ENCODE measurements around the gene MYH10. TPM values are rescaled to one million over a fixed set of nuclear protein-coding genes. Genes with fewer than 3 reads are reported as not detected.
A peak's percentile ranks its signal among the peaks of the same experiment; 100 is the strongest.

MYH10 gene
- total RNA-seq, 1 donor from 2014 or later = 378 TPM

- H3K9me3 ChIP-seq = no peaks in the 10 kb centered on the region
- H3K4me1 ChIP-seq = peaks cover 7 to 59% of the 10 kb centered on the region in 2 donors
- H3K27ac ChIP-seq = peak overlapping the region; percentile 65 to 83
- no peaks in the 10 kb centered on the region for H3K27me3 ChIP-seq
- peaks cover 10 to 21% of the 10 kb centered on the region in 2 donors for H3K36me3 ChIP-seq
- peak overlapping the region; percentile 9 to 37 for H3K4me3 ChIP-seq
- no peak for TF ChIP-seq CTCF (IDR thresholded peaks at IDR 0.05)
- no peak for DNase-seq (ENCODE audit: low spot score in 2 of 2)
- intact Hi-C loops (cut with DNase I) = loop anchor here (5.0 kb wide), 1 partner anchor 33 kb away; no protein-coding TSS in a partner anchor
Observed at GRCh38 chr17:8588877-8589554, 41.5 kb downstream of the MYH10 start.

GRCh38 chr17:8586766-8587165, 43.8 kb downstream of the MYH10 start:
- TF ChIP-seq CTCF (IDR thresholded peaks at IDR 0.05) = no peak
- no peak for DNase-seq (ENCODE audit: low spot score in 2 of 2)
- Histone ChIP-seq H3K27me3 (no peaks in the 10 kb centered on the region), H3K27ac (peak overlapping the region; percentile 57 to 83), H3K36me3 (peaks cover 10 to 17% of the 10 kb centered on the region in 2 donors), H3K9me3 (no peaks in the 10 kb centered on the region), H3K4me3 (peak overlapping the region in 1 of 2 donors; percentile 18), H3K4me1 (peaks cover 7 to 72% of the 10 kb centered on the region in 2 donors)
- intact Hi-C loops (cut with DNase I) = loop anchor here (5.0 kb wide), 1 partner anchor 36 kb away; no protein-coding TSS in a partner anchor

GRCh38 chr17:8585911-8586310, 44.6 kb downstream of the MYH10 start:
- DNase-seq (ENCODE audit: low spot score in 2 of 2) = no peak
- Histone ChIP-seq H3K4me3 (no peak overlapping the region), H3K4me1 (peaks cover 7 to 73% of the 10 kb centered on the region in 2 donors), H3K9me3 (no peaks in the 10 kb centered on the region), H3K27me3 (no peaks in the 10 kb centered on the region), H3K27ac (peak overlapping the region; percentile 57 to 83), H3K36me3 (peaks cover 10 to 17% of the 10 kb centered on the region in 2 donors)
- no peak for TF ChIP-seq CTCF (IDR thresholded peaks at IDR 0.05)
- intact Hi-C loops (cut with DNase I) = loop anchor here (5.0 kb wide), 1 partner anchor 36 kb away; no protein-coding TSS in a partner anchor

GRCh38 chr17:8583954-8584353, 46.6 kb downstream of the MYH10 start:
- DNase-seq (ENCODE audit: low spot score in 2 of 2) = no peak
- H3K4me1 ChIP-seq = peaks cover 7 to 69% of the 10 kb centered on the region in 2 donors
- H3K9me3 ChIP-seq = no peaks in the 10 kb centered on the region
- H3K27me3 ChIP-seq = no peaks in the 10 kb centered on the region
- H3K36me3 ChIP-seq = peaks cover 10 to 14% of the 10 kb centered on the region in 2 donors
- peak overlapping the region in 1 of 2 donors; percentile 15 for H3K4me3 ChIP-seq
- H3K27ac ChIP-seq = peak overlapping the region; percentile 32 to 79
- intact Hi-C loops (cut with DNase I) = no loop called here
- no peak for TF ChIP-seq CTCF (IDR thresholded peaks at IDR 0.05)

- peak overlapping the region; percentile 46 to 79 for H3K27ac ChIP-seq
- DNase-seq (ENCODE audit: low spot score in 2 of 2) = no peak
- peaks cover 7 to 65% of the 10 kb centered on the region in 2 donors for H3K4me1 ChIP-seq
- no peak for TF ChIP-seq CTCF (IDR thresholded peaks at IDR 0.05)
- intact Hi-C loops (cut with DNase I) = no loop called here
- H3K9me3 ChIP-seq = no peaks in the 10 kb centered on the region
- no peak overlapping the region for H3K4me3 ChIP-seq
- H3K36me3 ChIP-seq = peaks cover 4 to 17% of the 10 kb centered on the region in 2 donors
- H3K27me3 ChIP-seq = no peaks in the 10 kb centered on the region
Observed at GRCh38 chr17:8580952-8581658, 49.4 kb downstream of the MYH10 start.
